ENCODE results near the gene TGFB2. TPM values are rescaled to one million over a fixed set of nuclear protein-coding genes. Genes with fewer than 3 reads are reported as not detected.
A peak's percentile ranks its signal among the peaks of the same experiment; 100 is the strongest.

The TGFB2 gene
- total and polyA plus RNA-seq, 2 donors (not counting 3 experiments of a cell fraction or from before 2014, with no cell fraction given), result 21.2 to 43.5 TPM

DNA sequence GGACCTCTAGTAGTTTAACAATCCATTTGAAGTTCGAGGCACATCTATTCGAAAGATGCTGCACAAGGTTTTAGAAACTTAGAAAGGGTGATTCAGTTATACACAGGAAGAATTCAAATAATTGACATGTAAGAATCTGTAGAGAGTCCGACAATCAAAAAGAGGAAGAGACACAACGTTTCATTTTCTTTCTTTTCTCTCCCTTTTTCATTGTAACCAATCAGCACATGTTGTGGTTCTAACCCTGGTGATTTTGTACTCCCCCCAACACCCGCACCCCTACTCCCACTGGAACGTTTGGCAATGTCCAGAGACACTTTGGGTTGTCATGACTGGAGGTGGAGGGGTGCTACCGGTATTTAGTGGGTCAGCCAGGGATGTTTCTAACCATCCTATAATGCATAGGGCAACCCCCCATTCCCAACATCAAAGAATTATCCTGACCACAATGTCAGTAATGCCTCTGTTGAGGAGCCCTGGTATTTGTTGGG lies 4.9 kb downstream of the TGFB2 start:
- Histone ChIP-seq H3K79me2 (ENCODE audit: control insufficient read depth, insufficient read depth, low read length) (no peaks in the 10 kb centered on the region), H3K9me1 (replicated peaks; ENCODE audit: control insufficient read depth, extremely low read depth, insufficient read depth, low read length) (no peaks in the 10 kb centered on the region), H3K4me1 (ENCODE audit: control insufficient read depth, extremely low read depth, insufficient read depth, low read length) (peaks cover 39% of the 10 kb centered on the region), H3K4me3 (replicated peaks in 1 of 3; ENCODE audit: insufficient read depth in 1 of 3, low read depth in 1 of 3, low read length in 3 of 3) (peak overlapping the region in 2 of 3 experiments; percentile 20 to 95), H3K9ac (replicated peaks; ENCODE audit: extremely low read depth, insufficient read depth, low read length) (peak overlapping the region; percentile 96), H4K20me1 (replicated peaks; ENCODE audit: control insufficient read depth, extremely low read depth, insufficient read depth, low read length) (no peaks in the 10 kb centered on the region), H3K27ac (ENCODE audit: insufficient read depth, low read depth, low read length) (peak overlapping the region; percentile 64), H3K9me3 (replicated peaks; ENCODE audit: control insufficient read depth, insufficient read depth, low read length) (no peaks in the 10 kb centered on the region), H3K36me3 (ENCODE audit: control insufficient read depth in 2 of 2, extremely low read depth in 1 of 2, insufficient read depth in 2 of 2, low read length in 2 of 2) (no peaks in the 10 kb centered on the region), H3K27me3 (ENCODE audit: control insufficient read depth in 2 of 2, insufficient read depth in 2 of 2, low read length in 2 of 2) (no peaks in the 10 kb centered on the region), H3K4me2 (ENCODE audit: insufficient read depth, low read length) (peak overlapping the region; percentile 98), H2AFZ (ENCODE audit: low read depth, low read length) (peak overlapping the region; percentile 30)
- dilution Hi-C loops (cut with MboI; ENCODE audit: extremely low pct_ligation_motif_present, low sequenced_read_pairs) (no loop called here), intact Hi-C loops (cut with micrococcal nuclease) (no loop called here)
- BruUV-seq (replicated peaks), result no TSS peak
- ChIA-PET CTCF (interaction anchor here (1.1 to 2.2 kb wide), 6 partner anchors 8 to 1311 kb away, joined by 3 to 9 read pairs (median 5); no protein-coding TSS in a partner anchor), POLR2A (no interaction called here)
- TF ChIP-seq POLR2A (IDR thresholded peaks at IDR 0.05; ENCODE audit: low read depth, low read length), result no peak
- TF ChIP-seq, protein P1, sequence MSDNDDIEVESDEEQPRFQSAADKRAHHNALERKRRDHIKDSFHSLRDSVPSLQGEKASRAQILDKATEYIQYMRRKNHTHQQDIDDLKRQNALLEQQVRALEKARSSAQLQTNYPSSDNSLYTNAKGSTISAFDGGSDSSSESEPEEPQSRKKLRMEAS (IDR thresholded peaks at IDR 0.05; ENCODE audit: insufficient read depth, insufficient read length), result no peak
- no peak for TF ChIP-seq EZH2 (IDR thresholded peaks at IDR 0.05; ENCODE audit: borderline replicate concordance, low read depth, low read length, severe bottlenecking)
- no peak for TF ChIP-seq MYC (IDR thresholded peaks at IDR 0.05; ENCODE audit: low read depth, low read length)
- TF ChIP-seq GATA2 (IDR thresholded peaks at IDR 0.05; ENCODE audit: insufficient read depth, insufficient read length, low read depth, low read length), result no peak
- TF ChIP-seq, protein P2, sequence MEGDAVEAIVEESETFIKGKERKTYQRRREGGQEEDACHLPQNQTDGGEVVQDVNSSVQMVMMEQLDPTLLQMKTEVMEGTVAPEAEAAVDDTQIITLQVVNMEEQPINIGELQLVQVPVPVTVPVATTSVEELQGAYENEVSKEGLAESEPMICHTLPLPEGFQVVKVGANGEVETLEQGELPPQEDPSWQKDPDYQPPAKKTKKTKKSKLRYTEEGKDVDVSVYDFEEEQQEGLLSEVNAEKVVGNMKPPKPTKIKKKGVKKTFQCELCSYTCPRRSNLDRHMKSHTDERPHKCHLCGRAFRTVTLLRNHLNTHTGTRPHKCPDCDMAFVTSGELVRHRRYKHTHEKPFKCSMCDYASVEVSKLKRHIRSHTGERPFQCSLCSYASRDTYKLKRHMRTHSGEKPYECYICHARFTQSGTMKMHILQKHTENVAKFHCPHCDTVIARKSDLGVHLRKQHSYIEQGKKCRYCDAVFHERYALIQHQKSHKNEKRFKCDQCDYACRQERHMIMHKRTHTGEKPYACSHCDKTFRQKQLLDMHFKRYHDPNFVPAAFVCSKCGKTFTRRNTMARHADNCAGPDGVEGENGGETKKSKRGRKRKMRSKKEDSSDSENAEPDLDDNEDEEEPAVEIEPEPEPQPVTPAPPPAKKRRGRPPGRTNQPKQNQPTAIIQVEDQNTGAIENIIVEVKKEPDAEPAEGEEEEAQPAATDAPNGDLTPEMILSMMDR (IDR thresholded peaks at IDR 0.05; ENCODE audit: extremely low read depth in 1 of 2, insufficient read depth in 1 of 2, low read depth in 1 of 2, low read length in 2 of 2), result no peak
- TF ChIP-seq POLR2AphosphoS5 (IDR thresholded peaks at IDR 0.05; ENCODE audit: insufficient read depth, low read depth, low read length), result no peak
- FAIRE-seq, result peak; percentile 59
- DNase-seq (ENCODE audit: low read depth, low spot score), result no peak
